SJSA1 (cell line): ENCODE data around the gene QSOX1. TPM values are rescaled to one million over a fixed set of nuclear protein-coding genes. Genes with fewer than 3 reads are reported as not detected.

Source experiments
- DNase-seq, 2 experiments: peaks; one replicate each; pipeline ENCODE4 v3.0.0-alpha.2; 2015 to 2020; ENCODE audit warnings: low spot score in 2 of 2, low read depth in 1 of 2
- H3K27ac ChIP-seq: fragments of 250-450 bp; sonication (Bioruptor Pico); 2 replicates; pipeline ENCODE4 v1.5.1; 2020; ENCODE audit warnings: mild to moderate bottlenecking, moderate library complexity
- H3K27me3 ChIP-seq: fragments of 250-450 bp; sonication (Bioruptor Pico); replicated peaks from 2 replicates; pipeline ENCODE4 v1.5.1; 2020; ENCODE audit warnings: mild to moderate bottlenecking, moderate library complexity
- H3K36me3 ChIP-seq: fragments of 250-450 bp; sonication (Bioruptor Pico); 2 replicates; pipeline ENCODE4 v1.5.1; 2020; ENCODE audit warnings: mild to moderate bottlenecking
- H3K4me1 ChIP-seq: fragments of 250-450 bp; sonication (Bioruptor Pico); replicated peaks from 2 replicates; pipeline ENCODE4 v1.6.1; 2021; ENCODE audit warnings: mild to moderate bottlenecking
- H3K4me3 ChIP-seq: fragments of 250-450 bp; sonication (Bioruptor Pico); 2 replicates; pipeline ENCODE4 v1.5.1; 2020; ENCODE audit warnings: mild to moderate bottlenecking
- H3K9me3 ChIP-seq: fragments of 250-450 bp; sonication (Bioruptor Pico); replicated peaks from 2 replicates; pipeline ENCODE4 v1.5.1; 2020; ENCODE audit warnings: mild to moderate bottlenecking
- total RNA-seq: library from RNA; depleted of rRNA; stranded (reverse); fragments of >200 nt; shearing (Covaris generic); gene quantifications from 2 replicates; pipeline ENCODE4 v1.2.3, GENCODE V29; 2014

The QSOX1 gene
- total RNA-seq, 1 experiment from 2014 or later: 163 TPM

GRCh38 chr1:180156631-180157091, 2.0 kb downstream of the QSOX1 start:
- H3K9me3 ChIP-seq: no peaks in the 10 kb centered on the region
- H3K36me3 ChIP-seq: no peaks in the 10 kb centered on the region; the same call in 1 of the 2 replicates
- no peak overlapping the region for H3K4me3 ChIP-seq
- peaks cover 51% of the 10 kb centered on the region for H3K4me1 ChIP-seq
- peak overlapping the region; percentile 2; the same call in 1 of the 2 replicates for H3K27ac ChIP-seq
- no peaks in the 10 kb centered on the region for H3K27me3 ChIP-seq
- DNase-seq: peak in 1 of 2 experiments; percentile 41

GRCh38 chr1:180157108-180157507, 2.4 kb downstream of the QSOX1 start:
- Histone ChIP-seq H3K36me3 (no peaks in the 10 kb centered on the region; the same call in 1 of the 2 replicates), H3K27ac (peak overlapping the region; percentile 2; the same call in 1 of the 2 replicates), H3K9me3 (no peaks in the 10 kb centered on the region), H3K27me3 (no peaks in the 10 kb centered on the region), H3K4me3 (no peak overlapping the region), H3K4me1 (peaks cover 46% of the 10 kb centered on the region)
- DNase-seq: peak; percentile 37 to 57

GRCh38 chr1:180157576-180158057, 2.9 kb downstream of the QSOX1 start:
- no peak for DNase-seq
- Histone ChIP-seq H3K36me3 (no peaks in the 10 kb centered on the region; the same call in 1 of the 2 replicates), H3K27ac (no peak overlapping the region), H3K9me3 (no peaks in the 10 kb centered on the region), H3K4me3 (no peak overlapping the region), H3K27me3 (no peaks in the 10 kb centered on the region), H3K4me1 (peaks cover 41% of the 10 kb centered on the region)

GRCh38 chr1:180158149-180159147, 3.8 kb downstream of the QSOX1 start:
- Histone ChIP-seq H3K27ac (no peak overlapping the region), H3K27me3 (no peaks in the 10 kb centered on the region), H3K36me3 (no peaks in the 10 kb centered on the region; the same call in 1 of the 2 replicates), H3K9me3 (no peaks in the 10 kb centered on the region), H3K4me3 (no peak overlapping the region), H3K4me1 (peaks cover 33% of the 10 kb centered on the region)
- DNase-seq: no peak

- H3K27me3 ChIP-seq: no peaks in the 10 kb centered on the region
- H3K4me1 ChIP-seq: peaks cover 24% of the 10 kb centered on the region
- no peaks in the 10 kb centered on the region; the same call in 1 of the 2 replicates for H3K36me3 ChIP-seq
- H3K4me3 ChIP-seq: no peak overlapping the region
- H3K27ac ChIP-seq: no peak overlapping the region
- DNase-seq: no peak
- no peaks in the 10 kb centered on the region for H3K9me3 ChIP-seq
These were observed 5.7 kb downstream of the QSOX1 start for GRCh38 chr1:180160357-180160756.

- DNase-seq: no peak
- H3K27ac ChIP-seq: no peak overlapping the region
- no peaks in the 10 kb centered on the region for H3K27me3 ChIP-seq
- peaks cover 7% of the 10 kb centered on the region for H3K36me3 ChIP-seq
- no peaks in the 10 kb centered on the region for H3K4me1 ChIP-seq
- no peak overlapping the region for H3K4me3 ChIP-seq
- H3K9me3 ChIP-seq: no peaks in the 10 kb centered on the region
These were observed 8.4 kb downstream of the QSOX1 start for GRCh38 chr1:180163041-180163440.

GRCh38 chr1:180165096-180165495, 10.4 kb downstream of the QSOX1 start:
- DNase-seq: no peak
- Histone ChIP-seq H3K9me3 (no peaks in the 10 kb centered on the region), H3K36me3 (peaks cover 21% of the 10 kb centered on the region), H3K4me1 (no peaks in the 10 kb centered on the region), H3K4me3 (no peak overlapping the region), H3K27me3 (no peaks in the 10 kb centered on the region), H3K27ac (no peak overlapping the region)

GRCh38 chr1:180165509-180166435, 11.1 kb downstream of the QSOX1 start:
- Histone ChIP-seq H3K36me3 (peaks cover 21% of the 10 kb centered on the region), H3K27ac (no peak overlapping the region), H3K4me3 (no peak overlapping the region), H3K27me3 (no peaks in the 10 kb centered on the region), H3K9me3 (no peaks in the 10 kb centered on the region), H3K4me1 (no peaks in the 10 kb centered on the region)
- DNase-seq: no peak

- H3K27ac ChIP-seq: no peak overlapping the region
- no peak for DNase-seq
- peaks cover 21% of the 10 kb centered on the region for H3K36me3 ChIP-seq
- no peaks in the 10 kb centered on the region for H3K27me3 ChIP-seq
- no peaks in the 10 kb centered on the region for H3K4me1 ChIP-seq
- H3K4me3 ChIP-seq: no peak overlapping the region
- no peaks in the 10 kb centered on the region for H3K9me3 ChIP-seq
These were observed 11.7 kb downstream of the QSOX1 start for GRCh38 chr1:180166436-180166800.

GRCh38 chr1:180167021-180167701, 12.5 kb downstream of the QSOX1 start:
- H3K4me1 ChIP-seq: no peaks in the 10 kb centered on the region

GRCh38 chr1:180167721-180168467, 13.2 kb downstream of the QSOX1 start:
- Histone ChIP-seq H3K27me3 (no peaks in the 10 kb centered on the region), H3K4me3 (no peak overlapping the region), H3K36me3 (peaks cover 21% of the 10 kb centered on the region), H3K9me3 (no peaks in the 10 kb centered on the region), H3K27ac (no peak overlapping the region), H3K4me1 (no peaks in the 10 kb centered on the region)
- no peak for DNase-seq

More at GRCh38 chr1:180167021-180167701, 12.5 kb downstream of the QSOX1 start:
- peaks cover 21% of the 10 kb centered on the region for H3K36me3 ChIP-seq
- no peaks in the 10 kb centered on the region for H3K27me3 ChIP-seq
- no peak for DNase-seq
- H3K9me3 ChIP-seq: no peaks in the 10 kb centered on the region
- H3K4me3 ChIP-seq: no peak overlapping the region
- H3K27ac ChIP-seq: no peak overlapping the region

GRCh38 chr1:180168786-180169639, 14.3 kb downstream of the QSOX1 start:
- Histone ChIP-seq H3K4me3 (no peak overlapping the region), H3K9me3 (no peaks in the 10 kb centered on the region), H3K4me1 (no peaks in the 10 kb centered on the region), H3K36me3 (peaks cover 21% of the 10 kb centered on the region), H3K27me3 (no peaks in the 10 kb centered on the region), H3K27ac (no peak overlapping the region)
- DNase-seq: peak; percentile 33 to 65
